ENCODE results near the gene IL1RN.

Gene IL1RN

DNA sequence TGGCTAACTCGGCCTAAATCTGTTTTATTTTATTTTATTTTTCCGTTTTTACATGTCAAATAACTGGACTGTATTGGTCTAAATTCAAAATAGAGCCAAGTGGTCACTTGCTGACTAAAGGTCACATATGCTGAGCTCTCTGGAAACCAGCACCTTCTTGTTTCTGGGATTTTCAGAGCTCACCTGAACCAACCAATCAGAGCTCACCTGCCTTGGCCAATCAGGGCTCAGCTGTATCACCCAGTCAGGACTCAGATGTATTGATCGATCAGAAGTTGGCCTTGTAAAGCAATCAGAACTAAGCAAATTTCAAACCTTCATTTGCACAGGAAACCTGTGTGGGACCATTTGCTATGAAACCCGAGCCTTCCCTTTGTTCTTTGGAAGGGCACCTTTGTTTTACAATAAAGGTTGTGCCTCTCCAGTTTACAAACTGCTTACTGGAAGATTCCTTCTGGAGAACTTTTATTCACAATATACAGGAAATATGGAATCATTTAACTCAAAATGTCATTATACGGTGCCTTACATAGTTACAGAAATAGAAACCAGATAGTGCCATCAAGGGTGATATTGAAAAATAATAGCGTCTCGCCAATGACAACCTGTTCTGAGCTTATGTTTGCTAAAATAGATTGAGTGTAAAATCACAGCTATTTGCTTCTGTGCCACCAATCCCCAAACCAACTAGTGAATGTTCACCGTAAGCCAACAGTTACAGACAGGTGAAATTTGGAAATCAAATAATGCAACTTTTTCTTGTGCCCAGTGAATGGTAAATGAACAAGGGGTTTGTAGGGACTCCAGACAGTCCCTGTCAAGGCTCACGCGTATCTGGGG lies 29.1 kb downstream of the IL1RN start:
- DNase-seq (ENCODE audit: low read depth in 2 of 2): no peak

- no peak for DNase-seq (ENCODE audit: low read depth in 2 of 2)
Observed at GRCh38 chr2:113157118-113157896, 29.9 kb downstream of the IL1RN start.

- DNase-seq (ENCODE audit: low read depth in 2 of 2): no peak
Observed at GRCh38 chr2:113157897-113158753, 30.7 kb downstream of the IL1RN start.

- DNase-seq (ENCODE audit: low read depth in 2 of 2): no peak
Observed at GRCh38 chr2:113158884-113159553, 31.6 kb downstream of the IL1RN start.

DNA sequence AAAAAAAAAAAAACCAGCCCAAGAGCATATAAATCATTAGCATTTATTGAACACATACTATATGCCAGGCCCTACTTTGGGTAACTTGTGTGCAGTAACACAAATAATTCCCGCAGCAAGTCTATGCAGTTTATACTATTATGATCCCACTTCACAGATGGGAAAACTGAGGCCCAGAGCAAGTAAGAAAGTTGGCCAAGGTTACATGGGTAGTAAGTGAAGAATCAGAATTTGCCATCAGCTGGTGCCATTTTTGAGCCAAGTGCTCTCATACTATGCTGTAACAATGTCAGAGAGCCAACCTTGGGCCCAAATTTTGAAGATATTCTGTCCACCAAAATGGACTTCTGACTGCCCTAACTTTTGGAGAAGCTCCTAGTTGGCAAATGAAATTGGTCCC lies 32.9 kb downstream of the IL1RN start:
- DNase-seq (ENCODE audit: low read depth in 2 of 2): no peak

DNA sequence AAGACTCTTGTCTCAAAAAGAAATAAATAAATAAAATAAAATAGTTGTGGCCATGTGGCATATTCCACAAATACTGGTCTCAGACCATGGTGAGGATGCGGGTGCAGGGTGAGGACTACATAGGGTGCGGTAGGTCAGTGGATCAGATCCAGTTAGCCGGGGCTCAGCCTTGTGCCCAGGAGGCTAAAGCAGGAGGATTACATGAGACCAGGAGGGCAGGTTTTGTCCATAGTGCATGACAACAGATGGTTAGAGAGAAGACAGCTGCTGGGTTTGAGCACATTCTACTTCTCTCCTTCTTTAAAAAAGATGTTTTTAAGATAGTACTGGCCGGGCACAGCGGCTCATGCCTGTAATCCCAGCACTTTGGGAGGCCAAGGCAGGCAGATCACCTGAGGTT lies 33.6 kb downstream of the IL1RN start:
- no peak for DNase-seq (ENCODE audit: low read depth in 2 of 2)

GRCh38 chr2:113162173-113162572 lies 34.8 kb downstream of the IL1RN start:
- no peak for DNase-seq (ENCODE audit: low read depth in 2 of 2)

GRCh38 chr2:113162869-113163268 lies 35.5 kb downstream of the IL1RN start:
- DNase-seq (ENCODE audit: low read depth in 2 of 2): no peak

GRCh38 chr2:113164215-113164929 lies 37.0 kb downstream of the IL1RN start:
- DNase-seq (ENCODE audit: low read depth in 2 of 2): no peak

DNA sequence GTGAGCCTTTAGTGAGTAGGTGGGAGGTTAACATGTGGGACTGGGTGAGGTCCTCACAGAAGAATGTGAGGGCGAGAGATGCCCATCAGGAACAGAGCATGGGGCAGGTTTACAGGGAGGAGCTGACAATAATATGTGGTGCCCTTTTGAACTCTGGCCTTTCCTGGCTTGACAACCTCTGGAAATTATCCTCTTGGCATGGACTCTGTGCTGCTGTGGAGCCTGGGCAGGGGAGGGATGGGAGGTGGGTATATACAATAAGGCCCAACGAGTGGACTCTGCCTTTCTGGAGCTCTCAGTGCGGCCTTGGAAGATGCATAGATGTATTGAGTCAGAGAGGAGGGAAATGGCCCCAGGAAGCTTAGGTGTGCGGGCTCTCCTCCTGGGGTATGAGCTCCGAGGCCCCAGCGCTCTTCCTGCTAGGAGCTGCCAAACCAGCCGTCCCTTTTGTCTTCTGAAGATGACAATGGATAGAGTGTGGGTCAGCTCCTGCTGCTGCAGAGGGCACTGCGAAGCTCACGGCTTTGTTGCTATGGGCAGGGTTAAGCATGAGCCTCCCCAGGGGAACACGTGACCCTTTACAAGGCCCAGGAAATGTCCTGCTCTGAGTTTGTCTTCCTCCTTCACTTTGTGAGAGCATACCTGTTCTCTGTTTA lies 37.7 kb downstream of the IL1RN start:
- no peak for DNase-seq (ENCODE audit: low read depth in 2 of 2)

GRCh38 chr2:113166187-113166645 lies 38.8 kb downstream of the IL1RN start:
- DNase-seq (ENCODE audit: low read depth in 2 of 2): no peak

- DNase-seq (ENCODE audit: low read depth in 2 of 2): no peak
Observed at GRCh38 chr2:113167115-113167932, 39.9 kb downstream of the IL1RN start.

GRCh38 chr2:113167962-113168340 lies 40.6 kb downstream of the IL1RN start:
- DNase-seq (ENCODE audit: low read depth in 2 of 2): no peak

- no peak for DNase-seq (ENCODE audit: low read depth in 2 of 2)
Observed at GRCh38 chr2:113169002-113169530, 41.7 kb downstream of the IL1RN start.

DNA sequence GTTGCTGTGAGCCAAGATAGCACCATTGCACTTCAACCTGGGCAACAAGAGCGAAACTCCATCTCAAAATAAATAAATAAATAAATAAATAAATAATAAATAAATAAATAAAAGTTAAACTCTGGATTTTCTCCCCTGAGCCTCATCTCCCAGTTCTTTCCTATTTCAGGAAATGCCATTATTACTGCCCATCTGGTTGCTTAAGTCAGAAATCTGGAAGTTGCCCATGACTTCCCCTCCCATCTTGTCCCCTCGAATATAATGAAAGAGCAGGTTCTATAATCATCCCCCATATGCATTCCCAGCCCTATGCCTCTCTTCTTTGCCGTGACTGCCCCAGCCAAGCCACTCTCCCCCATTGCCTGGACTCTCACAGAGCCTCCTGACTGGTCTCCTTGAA lies 42.2 kb downstream of the IL1RN start:
- no peak for DNase-seq (ENCODE audit: low read depth in 2 of 2)

DNA sequence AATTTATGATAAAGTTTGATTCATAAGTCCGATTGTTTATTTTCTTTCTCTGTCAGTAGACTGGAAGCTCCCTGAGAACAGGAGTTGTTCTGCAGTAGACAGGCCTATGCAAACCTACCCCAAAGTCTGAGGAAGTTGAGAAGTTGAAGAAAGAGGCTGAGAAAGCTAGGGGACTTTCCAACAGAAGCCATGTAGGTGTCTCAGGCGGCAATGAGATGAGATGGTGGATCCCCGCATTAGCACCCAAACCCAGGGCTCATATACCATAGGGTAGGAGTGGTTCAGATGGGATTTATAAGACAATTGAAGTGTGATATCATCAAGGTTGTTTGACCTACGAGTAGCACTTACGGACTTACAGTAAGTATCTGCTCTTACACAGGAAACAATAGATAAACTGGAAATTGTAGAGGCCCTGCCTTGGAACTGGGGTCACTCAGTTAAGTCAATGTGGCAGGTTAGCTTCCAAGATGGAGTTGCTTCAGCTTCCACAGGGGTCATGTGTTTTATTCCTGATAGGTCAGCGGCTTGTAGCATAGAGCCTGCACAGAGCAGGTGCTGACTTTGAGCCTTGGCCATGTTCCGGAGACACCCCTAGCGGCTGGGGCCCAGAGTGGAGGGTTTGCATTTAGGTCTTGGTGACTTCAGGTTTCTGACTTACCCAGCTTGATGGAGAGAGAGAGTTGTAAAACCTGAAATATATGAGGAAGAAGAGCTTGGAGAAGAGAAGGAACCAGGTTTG lies 44.1 kb downstream of the IL1RN start:
- no peak for DNase-seq (ENCODE audit: low read depth in 2 of 2)

DNA sequence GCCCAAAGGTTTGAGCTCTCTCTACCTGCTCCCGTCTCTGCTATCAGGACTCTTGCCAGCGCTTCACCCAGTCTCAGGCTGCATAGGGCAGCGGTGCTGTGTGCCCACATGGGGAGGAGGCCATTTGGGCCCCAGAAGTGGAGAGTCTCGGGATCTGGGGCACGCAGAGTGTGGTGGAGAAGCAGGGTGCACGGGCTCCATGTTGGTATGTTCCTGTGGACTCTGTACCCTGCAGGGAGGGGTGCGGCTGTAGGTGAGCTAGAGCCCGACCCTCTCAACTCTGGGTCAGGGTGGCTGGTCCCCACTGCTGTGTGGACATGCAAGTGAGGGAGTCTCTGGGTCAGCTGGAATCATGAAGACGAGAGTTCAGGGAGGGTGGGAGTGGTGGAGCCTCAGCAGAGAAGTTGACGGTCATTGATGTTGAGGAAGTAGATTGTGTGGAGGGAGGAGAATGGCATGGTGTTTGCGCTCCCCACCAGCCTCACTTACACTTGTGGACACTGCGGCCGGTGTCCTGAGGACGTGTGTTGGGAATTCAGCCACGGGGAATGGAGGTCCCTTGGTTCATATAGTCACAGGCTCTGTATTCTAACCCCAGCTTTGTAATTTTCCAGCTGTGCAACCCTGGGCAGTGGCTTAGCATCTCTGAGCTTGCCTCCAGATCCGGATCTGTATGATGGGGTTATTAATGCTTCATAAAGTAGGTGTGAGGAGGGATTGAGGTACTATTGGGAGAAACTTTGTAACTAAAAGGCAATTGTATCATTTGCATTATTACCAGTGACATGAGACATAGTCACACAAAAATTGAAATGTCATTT lies 45.5 kb downstream of the IL1RN start:
- no peak for DNase-seq (ENCODE audit: low read depth in 2 of 2)

Measured in activated CD4-positive, alpha-beta T cell treated with anti-CD3 and anti-CD28 coated beads for 24 hours (primary cell).